HL-60 (cell line): ENCODE measurements around the gene ANO6.

Source experiments
- DNase-seq, 2 experiments: peaks; one replicate each; pipeline ENCODE4 v3.0.0-alpha.2; 2010 to 2020; ENCODE audit warnings: low read depth in 1 of 2, low spot score in 1 of 2
- H3K27ac ChIP-seq: fragments of 250-450 bp; sonication (Bioruptor Pico); replicated peaks from 2 replicates; pipeline ENCODE4 v1.5.1; 2020; ENCODE audit warnings: mild to moderate bottlenecking, moderate library complexity
- H3K27me3 ChIP-seq: fragments of 250-450 bp; sonication (Bioruptor Pico); 2 replicates; pipeline ENCODE4 v1.5.1; 2021; ENCODE audit warnings: mild to moderate bottlenecking, moderate library complexity; ENCODE audit not compliant: insufficient read depth, poor library complexity, severe bottlenecking
- H3K4me3 ChIP-seq: replicated peaks from 2 replicates; pipeline ENCODE4 v1.5.1; 2011; ENCODE audit warnings: mild to moderate bottlenecking, control low read depth, low read length; ENCODE audit not compliant: insufficient read depth
- CTCF ChIP-seq: IDR thresholded peaks from one replicate; pipeline ENCODE4 v1.5.1; 2011; ENCODE audit warnings: low read length, control low read depth, inconsistent platforms; ENCODE audit not compliant: insufficient read depth
- GABPA ChIP-seq: IDR thresholded peaks from 2 replicates; pipeline ENCODE4 v1.6.1; 2012; ENCODE audit warnings: low read depth
- POLR2AphosphoS5 ChIP-seq: IDR thresholded peaks from 2 replicates; pipeline ENCODE4 v1.6.1; 2012; ENCODE audit warnings: low read depth
- REST ChIP-seq: IDR thresholded peaks from 2 replicates; pipeline ENCODE4 v1.6.1; 2012; ENCODE audit warnings: low read depth; ENCODE audit not compliant: insufficient replicate concordance
- SPI1 ChIP-seq: IDR thresholded peaks from 2 replicates; pipeline ENCODE4 v1.6.1; 2012; ENCODE audit warnings: low read depth, mild to moderate bottlenecking, borderline replicate concordance

The ANO6 gene

GRCh38 chr12:45423931-45424330, 208.0 kb downstream of the ANO6 start:
- no peak for DNase-seq
- no peak overlapping the region for H3K27ac ChIP-seq
- no peak for TF ChIP-seq REST
- no peak for TF ChIP-seq GABPA
- no peak for TF ChIP-seq SPI1
- no peak for TF ChIP-seq CTCF
- TF ChIP-seq POLR2AphosphoS5 = no peak

GRCh38 chr12:45425426-45425825, 209.5 kb downstream of the ANO6 start:
- no peak for DNase-seq
- TF ChIP-seq POLR2AphosphoS5 (no peak), REST (no peak), SPI1 (no peak), GABPA (no peak), CTCF (no peak)
- no peaks in the 10 kb centered on the region for H3K27me3 ChIP-seq
- H3K27ac ChIP-seq = no peak overlapping the region
- H3K4me3 ChIP-seq = no peak overlapping the region

More at GRCh38 chr12:45423931-45424330, 208.0 kb downstream of the ANO6 start:
- no peak overlapping the region for H3K4me3 ChIP-seq
- H3K27me3 ChIP-seq = no peaks in the 10 kb centered on the region

GRCh38 chr12:45426294-45426693, 210.4 kb downstream of the ANO6 start:
- Histone ChIP-seq H3K27me3 (no peaks in the 10 kb centered on the region), H3K27ac (no peak overlapping the region), H3K4me3 (no peak overlapping the region)
- peak in 1 of 2 experiments; percentile 14 for DNase-seq
- TF ChIP-seq SPI1 (peak; percentile 20; the same call in 1 of the 2 replicates), REST (no peak), POLR2AphosphoS5 (no peak)

- no peak overlapping the region for H3K27ac ChIP-seq
- H3K27me3 ChIP-seq = no peaks in the 10 kb centered on the region
- H3K4me3 ChIP-seq = no peak overlapping the region
- DNase-seq = no peak
- TF ChIP-seq SPI1 (no peak), REST (no peak), POLR2AphosphoS5 (no peak)
Measured at GRCh38 chr12:45427042-45427441, 211.1 kb downstream of the ANO6 start.
